Gastroesophageal sphincter (tissue), 4 donors: ENCODE results near the gene DUSP16. TPM values are rescaled to one million over a fixed set of nuclear protein-coding genes. Genes with fewer than 3 reads are reported as not detected.

ENCODE experiments used
- ATAC-seq: fragments of 150-250 bp; one replicate; pipeline ENCODE4 v1.9.1; 2016; ENCODE audit warnings: mild to moderate bottlenecking, moderate library complexity
- H3K27ac ChIP-seq, 4 donors: fragments of 200-600 bp; sonication (generic) in 3 of 4; 1 replicate in 3 of 4; 2 replicates in 1 of 4; pipeline ENCODE4 v1.5.1; 2016 to 2019
- H3K27me3 ChIP-seq: fragments of 200-600 bp; sonication (generic); one replicate; pipeline ENCODE4 v1.5.1; 2019
- H3K36me3 ChIP-seq, 2 donors: fragments of 200-600 bp; sonication (generic); one replicate each; pipeline ENCODE4 v1.5.1; 2019; ENCODE audit warnings: control low read depth in 1 of 2
- H3K4me1 ChIP-seq, 3 donors: fragments of 200-600 bp; sonication (generic); 1 replicate in 2 of 3; 2 replicates in 1 of 3; pipeline ENCODE4 v1.5.1; 2016 to 2019; ENCODE audit warnings: control low read depth in 2 of 3
- H3K4me3 ChIP-seq, 2 donors: fragments of 200-600 bp; sonication (generic); one replicate each; pipeline ENCODE4 v1.5.1; 2019; ENCODE audit warnings: mild to moderate bottlenecking in 1 of 2, moderate library complexity in 1 of 2
- H3K9me3 ChIP-seq, 3 donors: fragments of 200-600 bp; sonication (generic); one replicate each; pipeline ENCODE4 v1.5.1; 2017 to 2019; ENCODE audit warnings: control low read depth in 2 of 3
- EP300 ChIP-seq: sonication (generic); formaldehyde crosslinking; IDR thresholded peaks from one replicate; pipeline ENCODE4 v1.6.1; 2017; ENCODE audit warnings: antibody characterized with exemption, mild to moderate bottlenecking
- POLR2A ChIP-seq, 2 donors: fragments of 450-650 bp; IDR thresholded peaks; one replicate each; pipeline ENCODE4 v1.6.1; 2017; ENCODE audit warnings: antibody characterized with exemption in 2 of 2, mild to moderate bottlenecking in 2 of 2, moderate library complexity in 1 of 2
- POLR2AphosphoS5 ChIP-seq: sonication (generic); formaldehyde crosslinking; IDR thresholded peaks from one replicate; pipeline ENCODE4 v1.6.1; 2017; ENCODE audit warnings: antibody characterized with exemption
- WGBS, 2 donors: methylation state at CpG; one replicate each; pipeline ENCODE4 v1.1.5; 2018; ENCODE audit warnings: low coverage in 1 of 2; 5-methylcytosine and 5-hydroxymethylcytosine counted together
- total RNA-seq, 4 donors: library from RNA; depleted of rRNA; stranded (reverse); fragments of >200 nt; gene quantifications; one replicate each; pipeline ENCODE4 v1.1.0, GENCODE V29; 2016
- TF ChIP-seq, protein P1 (sequence below), 4 experiments: fragments of 200-600 bp in 2 of 4; fragments of 450-650 bp in 2 of 4; sonication (generic) in 1 of 4; IDR thresholded peaks; one replicate each; pipeline ENCODE4 v1.5.1; 2017 to 2019; ENCODE audit warnings: antibody characterized with exemption in 4 of 4, mild to moderate bottlenecking in 2 of 4, moderate library complexity in 2 of 4

The DUSP16 gene
- total RNA-seq, 4 donors from 2014 or later: 14.7 to 20.1 (median 17.1) TPM

DNA sequence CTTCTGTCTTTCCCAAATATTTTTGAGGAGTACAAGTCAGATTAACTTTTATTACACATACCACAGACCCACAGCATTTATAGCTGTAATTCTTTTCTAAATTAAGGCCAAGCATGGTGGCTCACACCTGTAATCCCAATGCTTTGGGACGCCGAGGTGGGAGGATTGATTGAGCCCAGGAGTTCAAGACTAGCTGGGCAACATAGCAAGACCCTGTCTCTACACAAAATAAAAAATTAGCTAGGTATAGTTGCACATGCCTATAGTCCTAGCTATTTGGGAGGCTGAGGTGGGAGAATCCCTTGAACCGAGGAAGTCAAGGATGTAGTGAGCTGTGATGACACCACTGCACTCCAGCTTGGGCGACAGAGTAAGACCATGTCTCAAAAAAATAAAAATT lies 7.0 kb downstream of the DUSP16 start:
- no peaks in the 10 kb centered on the region for H3K36me3 ChIP-seq
- 88 to 98% methylated on average over 4 of the region's 4 CpGs for WGBS, 2 donors
- H3K27me3 ChIP-seq: no peaks in the 10 kb centered on the region
- H3K4me3 ChIP-seq: no peak overlapping the region
- peaks cover 3 to 45% (median 5%) of the 10 kb centered on the region in 3 donors for H3K4me1 ChIP-seq
- H3K27ac ChIP-seq: no peak overlapping the region
- ATAC-seq: no peak
- TF ChIP-seq POLR2A (IDR thresholded peaks at IDR 0.05) (no peak), POLR2AphosphoS5 (no peak), EP300 (no peak)
- TF ChIP-seq, protein P1, sequence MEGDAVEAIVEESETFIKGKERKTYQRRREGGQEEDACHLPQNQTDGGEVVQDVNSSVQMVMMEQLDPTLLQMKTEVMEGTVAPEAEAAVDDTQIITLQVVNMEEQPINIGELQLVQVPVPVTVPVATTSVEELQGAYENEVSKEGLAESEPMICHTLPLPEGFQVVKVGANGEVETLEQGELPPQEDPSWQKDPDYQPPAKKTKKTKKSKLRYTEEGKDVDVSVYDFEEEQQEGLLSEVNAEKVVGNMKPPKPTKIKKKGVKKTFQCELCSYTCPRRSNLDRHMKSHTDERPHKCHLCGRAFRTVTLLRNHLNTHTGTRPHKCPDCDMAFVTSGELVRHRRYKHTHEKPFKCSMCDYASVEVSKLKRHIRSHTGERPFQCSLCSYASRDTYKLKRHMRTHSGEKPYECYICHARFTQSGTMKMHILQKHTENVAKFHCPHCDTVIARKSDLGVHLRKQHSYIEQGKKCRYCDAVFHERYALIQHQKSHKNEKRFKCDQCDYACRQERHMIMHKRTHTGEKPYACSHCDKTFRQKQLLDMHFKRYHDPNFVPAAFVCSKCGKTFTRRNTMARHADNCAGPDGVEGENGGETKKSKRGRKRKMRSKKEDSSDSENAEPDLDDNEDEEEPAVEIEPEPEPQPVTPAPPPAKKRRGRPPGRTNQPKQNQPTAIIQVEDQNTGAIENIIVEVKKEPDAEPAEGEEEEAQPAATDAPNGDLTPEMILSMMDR (IDR thresholded peaks at IDR 0.05): no peak
- no peaks in the 10 kb centered on the region for H3K9me3 ChIP-seq

DNA sequence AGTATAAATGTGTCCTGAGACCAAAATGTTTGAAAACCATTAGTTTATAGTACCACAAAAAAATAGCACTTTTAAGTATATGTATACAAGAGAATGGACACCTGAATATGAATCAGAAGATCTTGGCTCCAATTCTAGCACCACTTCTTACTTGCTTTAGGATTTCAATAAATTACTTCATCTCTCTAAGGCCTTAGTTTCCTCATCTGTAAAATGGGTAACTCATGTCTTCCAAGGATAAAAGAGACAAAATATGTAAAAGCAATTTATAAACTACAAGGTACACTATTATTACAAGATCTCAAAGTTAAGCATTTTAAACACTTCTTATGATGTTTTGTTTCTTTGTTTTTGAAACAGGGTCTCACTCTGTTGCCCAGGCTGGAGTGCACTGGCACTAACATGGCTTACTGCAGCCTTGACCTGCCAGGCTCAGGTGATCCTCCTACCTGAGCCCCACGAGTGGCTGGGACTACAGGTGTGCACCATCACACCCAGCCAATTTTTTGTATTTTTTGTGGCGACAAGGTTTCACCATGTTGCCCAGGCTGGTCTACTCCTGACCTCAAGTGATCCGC lies 9.4 kb downstream of the DUSP16 start:
- H3K4me3 ChIP-seq: no peak overlapping the region
- no peak for TF ChIP-seq POLR2AphosphoS5
- TF ChIP-seq, protein P1 (IDR thresholded peaks at IDR 0.05): no peak
- no peak for TF ChIP-seq POLR2A (IDR thresholded peaks at IDR 0.05)
- TF ChIP-seq EP300: no peak
- no peak for ATAC-seq
- no peaks in the 10 kb centered on the region for H3K36me3 ChIP-seq
- 91 to 100% methylated on average over 2 to 3 of the region's 3 CpGs for WGBS, 2 donors
- no peaks in the 10 kb centered on the region for H3K9me3 ChIP-seq
- H3K4me1 ChIP-seq: peaks cover 0 to 21% (median 3%) of the 10 kb centered on the region in 3 donors
- H3K27ac ChIP-seq: no peak overlapping the region
- H3K27me3 ChIP-seq: no peaks in the 10 kb centered on the region

DNA sequence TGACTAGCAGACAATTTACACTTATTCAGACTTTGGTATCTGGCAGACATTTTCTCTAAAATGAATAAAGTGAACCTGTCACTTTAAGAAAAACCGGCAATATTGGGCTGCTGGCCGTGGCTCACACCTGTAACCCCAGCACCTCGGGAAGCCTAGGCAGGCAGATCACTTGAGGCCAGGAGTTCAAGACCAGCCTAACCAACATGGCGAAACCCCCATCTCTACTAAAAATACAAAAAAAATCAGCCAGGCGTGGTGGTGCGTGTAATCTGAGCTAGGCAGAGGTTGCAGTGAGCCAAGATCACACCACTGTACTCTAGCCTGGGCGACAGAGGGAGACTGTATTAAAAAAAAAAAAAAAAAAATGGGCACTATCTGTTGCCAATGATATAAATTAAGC lies 11.5 kb downstream of the DUSP16 start:
- Histone ChIP-seq H3K4me1 (peaks cover 0 to 20% (median 3%) of the 10 kb centered on the region in 3 donors), H3K36me3 (no peaks in the 10 kb centered on the region), H3K27me3 (no peaks in the 10 kb centered on the region), H3K27ac (no peak overlapping the region), H3K9me3 (no peaks in the 10 kb centered on the region), H3K4me3 (no peak overlapping the region)
- WGBS, 2 donors: 71 to 80% methylated on average over 3 to 7 of the region's 7 CpGs
- TF ChIP-seq POLR2A (IDR thresholded peaks at IDR 0.05) (no peak), POLR2AphosphoS5 (no peak), EP300 (no peak)
- TF ChIP-seq, protein P1 (IDR thresholded peaks at IDR 0.05): no peak
- no peak for ATAC-seq

DNA sequence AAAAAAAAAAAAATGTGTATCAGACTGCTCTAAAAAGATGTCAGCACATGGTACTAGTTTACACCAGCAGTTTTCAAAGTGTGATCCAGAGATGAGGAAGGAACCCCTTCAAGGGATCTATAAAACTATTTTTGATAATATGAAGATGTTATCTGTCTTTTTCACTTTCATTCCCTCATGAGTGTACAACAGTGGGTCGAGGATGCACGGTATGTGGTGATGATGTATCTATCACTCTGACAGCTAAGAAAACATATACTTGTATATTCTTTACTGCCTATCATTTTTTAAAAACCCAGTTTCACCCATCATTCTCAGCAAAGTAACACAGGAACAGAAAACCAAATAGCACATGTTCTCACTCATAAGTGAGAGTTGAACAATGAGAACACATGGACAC lies 12.4 kb downstream of the DUSP16 start:
- H3K36me3 ChIP-seq: no peaks in the 10 kb centered on the region
- no peak overlapping the region for H3K27ac ChIP-seq
- TF ChIP-seq POLR2AphosphoS5 (no peak), POLR2A (IDR thresholded peaks at IDR 0.05) (no peak), EP300 (no peak)
- TF ChIP-seq, protein P1 (IDR thresholded peaks at IDR 0.05): no peak
- 76 to 83% methylated on average over 2 of the region's 2 CpGs for WGBS, 2 donors
- no peaks in the 10 kb centered on the region for H3K27me3 ChIP-seq
- no peak overlapping the region for H3K4me3 ChIP-seq
- peaks cover 0 to 12% (median 3%) of the 10 kb centered on the region in 3 donors for H3K4me1 ChIP-seq
- H3K9me3 ChIP-seq: no peaks in the 10 kb centered on the region
- no peak for ATAC-seq

DNA sequence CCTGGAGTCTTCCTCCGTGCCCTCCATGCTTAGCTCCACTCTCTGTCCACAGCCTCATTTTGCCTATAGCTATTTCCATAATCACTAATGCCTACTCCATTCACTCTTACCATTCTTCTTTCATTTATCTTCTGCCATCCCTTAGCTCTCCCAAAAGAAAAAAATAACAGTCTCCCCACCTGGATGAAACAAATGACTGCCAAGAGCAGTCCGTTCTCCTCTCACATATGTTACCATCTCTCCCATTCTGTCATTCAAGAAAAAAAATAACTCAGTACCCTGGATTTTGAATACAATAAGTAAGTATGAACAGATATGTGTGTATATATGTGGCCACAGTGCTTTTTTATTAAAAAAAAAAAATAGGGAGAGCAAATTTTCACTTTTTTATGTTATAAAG lies 13.2 kb downstream of the DUSP16 start:
- no peaks in the 10 kb centered on the region for H3K27me3 ChIP-seq
- no peaks in the 10 kb centered on the region for H3K36me3 ChIP-seq
- no peak overlapping the region for H3K27ac ChIP-seq
- no peaks in the 10 kb centered on the region for H3K9me3 ChIP-seq
- H3K4me1 ChIP-seq: peaks cover 0 to 5% (median 0%) of the 10 kb centered on the region in 3 donors
- TF ChIP-seq POLR2AphosphoS5: no peak
- no peak for TF ChIP-seq POLR2A (IDR thresholded peaks at IDR 0.05)
- TF ChIP-seq, protein P1 (IDR thresholded peaks at IDR 0.05): no peak
- TF ChIP-seq EP300: no peak
- 92 to 94% methylated on average over 2 of the region's 2 CpGs for WGBS, 2 donors
- no peak for ATAC-seq
- H3K4me3 ChIP-seq: no peak overlapping the region
